Thoracic aorta (tissue), 2 donors: ENCODE measurements around the gene NPDC1. TPM values are rescaled to one million over a fixed set of nuclear protein-coding genes. Genes with fewer than 3 reads are reported as not detected.

Source experiments
- ATAC-seq: fragments of 150-250 bp; one replicate; pipeline ENCODE4 v1.8.0; 2017; ENCODE audit warnings: low read depth; ENCODE audit not compliant: insufficient number of reproducible peaks, low FRiP score
- DNase-seq: peaks from one replicate; pipeline ENCODE4 v3.0.0-alpha.2; 2020; ENCODE audit warnings: low spot score
- H3K27ac ChIP-seq, 2 donors: fragments of 200-600 bp; sonication (generic); 1 replicate in 1 of 2; 2 replicates in 1 of 2; pipeline ENCODE4 v1.5.1; 2016; ENCODE audit warnings: mild to moderate bottlenecking in 2 of 2, moderate library complexity in 2 of 2
- H3K27me3 ChIP-seq: fragments of 200-600 bp; sonication (generic); replicated peaks from 2 replicates; pipeline ENCODE4 v1.6.0; 2016; ENCODE audit warnings: mild to moderate bottlenecking; ENCODE audit not compliant: insufficient read depth
- H3K36me3 ChIP-seq: fragments of 200-600 bp; sonication (generic); one replicate; pipeline ENCODE4 v1.5.1; 2016
- H3K4me1 ChIP-seq, 2 donors: fragments of 200-600 bp; sonication (generic); 1 replicate in 1 of 2; 2 replicates in 1 of 2; pipeline versions ENCODE4 v1.5.1 to v1.6.0; 2016; ENCODE audit warnings: low read depth in 2 of 2, mild to moderate bottlenecking in 1 of 2; ENCODE audit not compliant: control insufficient read depth in 1 of 2
- H3K4me3 ChIP-seq: fragments of 200-600 bp; sonication (generic); 2 replicates; pipeline ENCODE4 v1.5.1; 2016; ENCODE audit warnings: mild to moderate bottlenecking
- H3K9me3 ChIP-seq: fragments of 200-600 bp; sonication (generic); 2 replicates; pipeline ENCODE4 v1.5.1; 2016
- CTCF ChIP-seq: fragments of 200-600 bp; sonication (generic); IDR thresholded peaks from one replicate; pipeline ENCODE4 v1.5.1; 2019; ENCODE audit warnings: antibody characterized with exemption
- total RNA-seq, 2 donors: library from RNA; depleted of rRNA; stranded (reverse); fragments of >200 nt; gene quantifications; one replicate each; pipeline versions ENCODE4 v1.1.0 to v1.2.3, GENCODE V29; 2016

The NPDC1 gene
- total RNA-seq, 2 donors from 2014 or later = 71.5 to 95.8 TPM

- Histone ChIP-seq H3K4me3 (no peak overlapping the region), H3K36me3 (no peaks in the 10 kb centered on the region), H3K27me3 (no peaks in the 10 kb centered on the region), H3K27ac (no peak overlapping the region), H3K4me1 (peaks cover 20 to 30% of the 10 kb centered on the region in 2 donors), H3K9me3 (no peaks in the 10 kb centered on the region)
- DNase-seq (no peak), ATAC-seq (no peak)
- TF ChIP-seq CTCF = no peak
Observed at GRCh38 chr9:137030006-137030405, 16.0 kb downstream of the NPDC1 start.

- no peaks in the 10 kb centered on the region for H3K9me3 ChIP-seq
- H3K4me1 ChIP-seq = peaks cover 20 to 30% of the 10 kb centered on the region in 2 donors
- H3K36me3 ChIP-seq = no peaks in the 10 kb centered on the region
- peak; percentile 88 for TF ChIP-seq CTCF
- no peak for DNase-seq
- peak overlapping the region; percentile 92 for H3K4me3 ChIP-seq
- H3K27me3 ChIP-seq = no peaks in the 10 kb centered on the region
- peak; percentile 16 for ATAC-seq
- no peak overlapping the region for H3K27ac ChIP-seq
Observed at GRCh38 chr9:137029058-137029936, 16.7 kb downstream of the NPDC1 start.

- H3K27ac ChIP-seq = no peak overlapping the region
- no peaks in the 10 kb centered on the region for H3K9me3 ChIP-seq
- TF ChIP-seq CTCF = no peak
- peak overlapping the region; percentile 92 for H3K4me3 ChIP-seq
- peaks cover 20 to 30% of the 10 kb centered on the region in 2 donors for H3K4me1 ChIP-seq
- DNase-seq = no peak
- H3K27me3 ChIP-seq = no peaks in the 10 kb centered on the region
- peak; percentile 40 for ATAC-seq
- no peaks in the 10 kb centered on the region for H3K36me3 ChIP-seq
Observed at GRCh38 chr9:137028263-137029057, 17.5 kb downstream of the NPDC1 start.

GRCh38 chr9:137027369-137028262, 18.4 kb downstream of the NPDC1 start, which contains the start of gene ABCA2:
Gene ABCA2, minus strand, starts transcription at chr9:137028237. Its CDS starts 97 bp downstream, at chr9:137028140.
- peak; percentile 27 for ATAC-seq
- no peak for DNase-seq
- peak within 1 kb of the TSS; percentile 92 for H3K4me3 ChIP-seq
- H3K4me1 ChIP-seq = peaks cover 20 to 30% of the 10 kb centered on the region in 2 donors
- no peaks in the 10 kb centered on the region for H3K36me3 ChIP-seq
- H3K27ac ChIP-seq = peak within 1 kb of the TSS in 1 of 2 donors; percentile 34
- H3K27me3 ChIP-seq = no peaks in the 10 kb centered on the region
- TF ChIP-seq CTCF = no peak
- no peaks in the 10 kb centered on the region for H3K9me3 ChIP-seq
